IPS-20b (cell line): Measurements from ENCODE around the gene TMOD4.
A peak's percentile ranks its signal among the peaks of the same experiment; 100 is the strongest.
"Not testable (repeated sequence)": the region's sequence is repeated elsewhere in the genome, so short reads cannot be mapped to it uniquely, and the experiment has no call there.

Experiments used
- H3K27ac ChIP-seq: one replicate; pipeline ENCODE4 v1.5.1; 2013; ENCODE audit warnings: low read length
- H3K27me3 ChIP-seq: 2 replicates; pipeline ENCODE4 v1.6.1; 2013; ENCODE audit warnings: mild to moderate bottlenecking, low read length, inconsistent platforms; ENCODE audit not compliant: insufficient read depth
- H3K36me3 ChIP-seq: 2 replicates; pipeline ENCODE4 v1.6.1; 2013; ENCODE audit warnings: low read depth, mild to moderate bottlenecking, inconsistent platforms, low read length, moderate library complexity; ENCODE audit not compliant: insufficient read depth
- H3K4me1 ChIP-seq: 2 replicates; pipeline ENCODE4 v1.6.1; 2013; ENCODE audit warnings: mild to moderate bottlenecking, control low read depth, inconsistent platforms, low read length, moderate library complexity; ENCODE audit not compliant: insufficient read depth
- H3K4me3 ChIP-seq: 2 replicates; pipeline ENCODE4 v1.5.1; 2013; ENCODE audit warnings: mild to moderate bottlenecking, low read length, inconsistent platforms
- H3K9ac ChIP-seq: 2 replicates; pipeline ENCODE4 v1.6.1; 2013; ENCODE audit warnings: low read depth, mild to moderate bottlenecking, inconsistent platforms, low read length, moderate library complexity
- H3K9me3 ChIP-seq: 2 replicates; pipeline ENCODE4 v1.6.1; 2013; ENCODE audit warnings: mild to moderate bottlenecking, low read depth, low read length, inconsistent platforms; ENCODE audit not compliant: insufficient read depth

Gene TMOD4

DNA sequence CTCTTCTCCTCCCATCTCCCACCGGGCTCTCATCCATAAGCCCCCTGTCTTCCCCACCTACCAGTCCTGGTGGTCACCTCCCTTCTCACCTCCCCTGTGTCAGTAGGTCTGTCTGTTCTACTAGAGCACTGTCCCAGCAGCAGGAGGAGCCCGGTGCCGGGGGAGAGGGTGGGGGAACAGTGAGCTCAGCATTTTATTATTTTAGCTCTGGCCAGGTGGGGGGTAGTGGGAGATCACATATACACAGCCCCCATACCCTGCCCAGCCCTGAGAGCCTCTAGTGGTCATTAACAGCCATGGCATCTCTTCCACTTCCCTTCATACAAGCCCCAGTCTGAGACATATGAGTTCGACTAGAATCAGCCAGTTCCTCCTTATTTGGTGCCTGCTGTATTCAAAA is at the start of gene TMOD4:
Gene TMOD4 (minus strand): TSS at position 119 of the 400 bp plus-strand sequence. CDS start 1,106 bp downstream, outside the sequence.
- no peaks in the 10 kb centered on the region for H3K27me3 ChIP-seq
- H3K27ac ChIP-seq = no peak within 1 kb of the TSS
- no peak within 1 kb of the TSS for H3K9ac ChIP-seq
- H3K9me3 ChIP-seq = no peaks in the 10 kb centered on the region
- H3K36me3 ChIP-seq = peaks cover 63% of the 10 kb centered on the region
- H3K4me1 ChIP-seq = no peaks in the 10 kb centered on the region
- no peak within 1 kb of the TSS for H3K4me3 ChIP-seq

DNA sequence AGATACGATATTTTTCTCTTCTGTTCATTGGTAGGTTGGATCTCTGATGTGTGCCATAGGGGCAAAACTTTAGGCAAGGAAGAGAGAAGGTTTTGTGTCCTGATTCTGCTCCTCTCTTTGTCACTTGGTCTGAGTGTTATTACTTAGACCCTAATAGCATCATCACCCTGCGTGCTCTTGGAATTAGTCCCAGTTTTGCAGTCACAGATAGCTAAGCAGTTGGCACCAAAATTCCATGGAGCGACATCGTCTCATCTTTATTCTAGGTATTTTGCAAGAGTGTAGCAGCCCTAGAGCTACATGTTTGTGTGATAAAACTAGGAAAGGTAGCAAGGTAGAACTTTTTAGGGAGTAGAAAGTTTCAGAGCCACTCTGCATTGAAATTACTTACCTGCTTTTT is 46.3 kb upstream of the TMOD4 start:
- H3K4me1 ChIP-seq = no peaks in the 10 kb centered on the region
- no peak overlapping the region for H3K27ac ChIP-seq
- no peaks in the 10 kb centered on the region for H3K9me3 ChIP-seq
- no peak overlapping the region for H3K9ac ChIP-seq
- no peak overlapping the region for H3K4me3 ChIP-seq
- H3K36me3 ChIP-seq = peaks cover 48% of the 10 kb centered on the region
- H3K27me3 ChIP-seq = no peaks in the 10 kb centered on the region

- H3K27me3 ChIP-seq = no peaks in the 10 kb centered on the region
- no peaks in the 10 kb centered on the region for H3K4me1 ChIP-seq
- H3K9me3 ChIP-seq = no peaks in the 10 kb centered on the region
- H3K9ac ChIP-seq = no peak overlapping the region
- no peak overlapping the region for H3K4me3 ChIP-seq
- peaks cover 43% of the 10 kb centered on the region for H3K36me3 ChIP-seq
- H3K27ac ChIP-seq = no peak overlapping the region
Observed at GRCh38 chr1:151221616-151222015, 45.8 kb upstream of the TMOD4 start.

GRCh38 chr1:151213560-151213959 is 37.8 kb upstream of the TMOD4 start:
- Histone ChIP-seq H3K36me3 (peaks cover 52% of the 10 kb centered on the region), H3K4me3 (no peak overlapping the region), H3K27ac (no peak overlapping the region)

DNA sequence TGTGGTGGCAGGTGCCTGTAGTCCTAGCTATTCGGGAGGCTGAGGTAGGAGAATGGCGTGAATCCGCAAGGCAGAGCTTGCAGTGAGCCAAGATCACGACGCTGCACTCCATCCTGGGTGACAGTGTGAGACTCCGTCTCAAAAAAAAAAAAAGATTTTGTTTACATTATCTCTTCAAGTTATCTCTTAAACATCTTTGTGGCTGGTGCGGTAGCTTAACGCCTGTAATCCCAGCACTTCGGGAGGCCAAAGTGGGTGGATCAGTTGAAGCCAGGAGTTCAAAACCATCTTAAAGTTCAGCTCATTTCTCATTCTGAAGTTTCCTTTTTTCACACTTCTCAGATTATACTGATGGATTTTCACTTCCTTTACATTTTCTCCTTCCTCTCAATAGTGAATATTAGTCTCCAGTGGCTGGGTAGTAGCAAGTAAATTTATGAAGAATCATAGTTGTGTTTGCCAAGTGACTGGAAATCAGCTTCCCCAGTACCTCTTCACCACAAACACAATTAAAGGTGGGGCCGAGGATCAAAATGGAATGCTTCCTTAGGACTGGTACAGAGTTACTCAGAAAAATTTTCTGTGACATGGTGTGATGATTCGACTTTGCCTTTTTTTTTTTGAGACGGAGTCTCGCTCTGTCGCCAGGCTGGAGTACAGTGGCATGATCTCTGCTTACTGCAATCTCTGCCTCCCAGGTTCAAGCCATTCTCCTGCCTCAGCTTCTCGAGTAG is 36.4 kb upstream of the TMOD4 start:
- Histone ChIP-seq H3K4me3 (no peak overlapping the region), H3K9me3 (no peaks in the 10 kb centered on the region), H3K27ac (no peak overlapping the region), H3K9ac (no peak overlapping the region), H3K36me3 (peaks cover 58% of the 10 kb centered on the region), H3K4me1 (no peaks in the 10 kb centered on the region), H3K27me3 (no peaks in the 10 kb centered on the region)

More at GRCh38 chr1:151213560-151213959, 37.8 kb upstream of the TMOD4 start:
- Histone ChIP-seq H3K9ac (no peak overlapping the region), H3K27me3 (no peaks in the 10 kb centered on the region), H3K4me1 (no peaks in the 10 kb centered on the region), H3K9me3 (no peaks in the 10 kb centered on the region)

DNA sequence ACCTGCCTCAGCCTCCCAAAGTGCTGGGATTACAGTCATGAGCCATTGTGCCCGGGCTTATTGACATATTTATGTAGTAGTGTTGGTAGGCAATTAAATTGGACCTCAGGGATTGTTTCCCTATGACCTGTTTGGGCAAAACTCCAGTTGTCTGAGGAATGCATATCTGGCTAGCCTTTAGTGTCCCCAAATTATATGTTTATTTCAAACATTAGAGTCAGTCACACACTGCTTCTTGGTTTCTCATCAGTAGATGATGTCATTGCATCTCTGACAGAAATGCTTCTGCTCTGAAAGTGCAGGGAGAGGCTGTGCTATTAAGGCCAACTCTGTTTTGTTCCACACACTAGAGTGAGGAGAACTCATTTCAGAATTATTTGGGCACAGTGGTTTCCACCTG is 35.0 kb upstream of the TMOD4 start:
- Histone ChIP-seq H3K9ac (no peak overlapping the region), H3K4me1 (no peaks in the 10 kb centered on the region), H3K36me3 (peaks cover 70% of the 10 kb centered on the region), H3K27ac (no peak overlapping the region), H3K27me3 (no peaks in the 10 kb centered on the region), H3K4me3 (no peak overlapping the region), H3K9me3 (no peaks in the 10 kb centered on the region)

DNA sequence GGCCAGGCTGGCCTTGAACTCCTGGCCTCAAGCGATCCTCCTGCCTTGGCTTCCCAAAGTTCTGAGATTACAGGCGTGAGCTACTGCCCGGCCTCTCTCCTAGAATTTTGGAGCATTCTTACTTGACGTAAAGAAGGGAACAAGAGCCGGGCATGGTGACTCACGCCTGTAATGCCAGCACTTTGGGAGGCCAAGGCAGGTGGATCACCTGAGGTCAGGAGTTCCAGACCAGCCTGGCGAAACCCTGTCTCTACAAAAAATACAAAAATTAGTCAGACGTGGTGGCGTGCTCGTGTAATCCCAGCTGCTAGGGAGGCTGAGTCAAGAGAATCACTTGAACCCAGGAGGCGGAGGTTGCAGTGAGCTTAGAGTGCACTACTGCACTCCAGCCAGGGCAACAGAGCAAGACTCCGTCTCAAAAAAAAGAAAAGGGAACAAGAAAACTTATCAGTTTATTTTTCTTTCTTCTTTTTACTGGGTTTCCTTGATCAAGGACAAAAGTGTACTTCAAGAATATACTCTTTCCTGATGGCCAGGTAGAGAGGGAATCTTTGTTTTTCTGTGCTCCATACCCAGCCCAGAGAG is 29.7 kb upstream of the TMOD4 start:
- not testable (repeated sequence) for H3K27ac ChIP-seq, H3K4me1 ChIP-seq, H3K9me3 ChIP-seq, H3K4me3 ChIP-seq, H3K9ac ChIP-seq, H3K27me3 ChIP-seq
- peaks cover 73% of the 10 kb centered on the region for H3K36me3 ChIP-seq

- Histone ChIP-seq H3K4me1 (no peaks in the 10 kb centered on the region; the same call in 1 of the 2 replicates), H3K27ac (no peak overlapping the region), H3K9me3 (no peaks in the 10 kb centered on the region), H3K36me3 (peaks cover 33% of the 10 kb centered on the region; the same call in 1 of the 2 replicates), H3K27me3 (no peaks in the 10 kb centered on the region), H3K9ac (peak overlapping the region; percentile 98), H3K4me3 (peak overlapping the region; percentile 97)
Observed at GRCh38 chr1:151199873-151200581, 24.2 kb upstream of the TMOD4 start.

DNA sequence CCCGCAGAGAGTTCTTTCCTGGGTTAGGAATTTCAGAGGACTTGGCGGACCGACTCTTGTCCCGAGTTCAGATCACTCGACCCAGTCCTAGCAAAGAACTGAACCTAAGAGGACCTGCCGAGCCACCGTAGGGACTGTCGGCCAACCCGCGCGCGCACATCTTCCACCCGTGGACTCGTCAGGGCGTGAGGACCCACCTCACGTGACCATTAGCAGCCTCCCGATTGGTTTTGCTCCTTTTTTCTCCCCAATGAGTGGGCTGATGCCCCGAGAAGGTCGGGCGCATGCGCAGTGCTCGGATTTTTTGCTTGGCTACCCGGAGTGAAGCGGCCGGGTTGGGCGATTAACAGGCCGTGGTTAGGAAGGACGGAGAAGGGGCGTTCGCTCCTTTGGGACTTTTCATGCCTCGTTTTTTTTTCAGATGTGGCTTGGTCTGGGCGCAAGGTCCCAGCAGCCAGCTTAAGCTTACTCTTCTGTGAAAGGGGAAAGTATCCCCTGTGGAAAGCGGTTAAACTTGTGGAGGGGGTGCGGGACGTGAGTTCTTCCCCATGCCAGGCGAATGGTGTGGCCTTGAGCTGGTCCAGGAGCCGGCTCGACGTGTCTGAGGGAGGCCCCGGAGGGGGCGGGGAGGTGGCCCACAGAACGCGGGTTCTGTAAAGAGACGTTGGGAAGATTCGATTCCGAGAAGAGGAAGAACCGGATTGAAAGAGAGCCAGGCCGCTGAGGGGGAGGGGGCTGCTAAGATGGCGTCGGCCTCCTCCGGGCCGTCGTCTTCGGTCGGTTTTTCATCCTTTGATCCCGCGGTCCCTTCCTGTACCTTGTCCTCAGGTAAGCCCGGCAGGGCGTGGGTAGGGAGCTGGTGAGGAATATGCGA is 22.7 kb upstream of the TMOD4 start, which contains the start of gene PIP5K1A:
Gene PIP5K1A (plus strand): TSS at position 299 of the 874 bp plus-strand sequence. CDS start 445 bp downstream, at position 744.
- Histone ChIP-seq H3K27me3 (no peaks in the 10 kb centered on the region), H3K9me3 (no peaks in the 10 kb centered on the region), H3K4me3 (peak within 1 kb of the TSS; percentile 97), H3K9ac (peak within 1 kb of the TSS; percentile 98), H3K27ac (peak within 1 kb of the TSS; percentile 94), H3K36me3 (peaks cover 17% of the 10 kb centered on the region; the same call in 1 of the 2 replicates), H3K4me1 (no peaks in the 10 kb centered on the region; the same call in 1 of the 2 replicates)

GRCh38 chr1:151197863-151198253 is 22.1 kb upstream of the TMOD4 start:
- no peaks in the 10 kb centered on the region for H3K9me3 ChIP-seq
- H3K27ac ChIP-seq = peak overlapping the region; percentile 94
- no peaks in the 10 kb centered on the region; the same call in 1 of the 2 replicates for H3K4me1 ChIP-seq
- no peaks in the 10 kb centered on the region for H3K27me3 ChIP-seq
- peak overlapping the region; percentile 97 for H3K4me3 ChIP-seq
- H3K9ac ChIP-seq = peak overlapping the region; percentile 98; the same call in 1 of the 2 replicates
- peaks cover 11% of the 10 kb centered on the region; the same call in 1 of the 2 replicates for H3K36me3 ChIP-seq

DNA sequence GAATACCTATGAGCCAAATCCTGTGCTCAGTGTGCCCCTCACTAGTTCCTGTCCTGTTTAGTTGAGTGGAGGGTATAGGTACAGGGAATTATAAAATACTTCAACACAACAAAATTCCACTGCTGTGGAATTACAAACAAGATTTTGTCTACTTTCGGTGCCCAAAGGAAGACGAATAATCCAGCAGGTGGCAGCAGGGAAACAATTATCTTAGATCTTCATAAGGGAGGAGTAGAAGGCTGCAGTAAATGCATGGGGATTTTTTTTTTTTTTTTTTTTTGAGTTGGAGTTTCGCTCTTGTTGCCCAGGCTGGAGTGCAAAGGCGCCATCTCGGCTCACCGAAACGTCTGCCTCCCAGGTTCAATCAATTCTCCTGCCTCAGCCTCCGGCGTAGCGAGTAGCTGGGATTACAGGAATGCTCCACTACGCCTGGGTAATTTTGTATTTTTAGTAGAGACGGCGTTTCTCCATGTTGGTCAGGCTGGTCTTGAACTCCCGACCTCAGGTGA is 20.6 kb upstream of the TMOD4 start:
- Histone ChIP-seq H3K4me1 (no peaks in the 10 kb centered on the region; the same call in 1 of the 2 replicates), H3K27me3 (no peaks in the 10 kb centered on the region), H3K36me3 (no peaks in the 10 kb centered on the region), H3K4me3 (no peak overlapping the region), H3K9ac (no peak overlapping the region), H3K9me3 (no peaks in the 10 kb centered on the region), H3K27ac (no peak overlapping the region)
